IMR-90 (cell line): ENCODE data around the gene CCDC51. TPM values are rescaled to one million over a fixed set of nuclear protein-coding genes. Genes with fewer than 3 reads are reported as not detected.

Experiments
- ATAC-seq: fragments of 200-7000 bp; cut with Tn5 transposase; 2 replicates; pipeline ENCODE4 v1.9.1; 2020; ENCODE audit warnings: low read depth, mild to moderate bottlenecking, moderate library complexity
- BruUV-seq: library from RNA; stranded (reverse); fragments of 400-500 nt; replicated peaks from 2 replicates; lab custom pipeline; 2021; lab: Mats Ljungman, UMichigan
- CTCF ChIA-PET: fragments of 300-600 bp; formaldehyde crosslinking; extraction: SDS; loops from one replicate; lab custom pipeline; 2021; ENCODE audit warnings: antibody characterized with exemption; lab: Yijun Ruan, JAX
- POLR2A ChIA-PET: fragments of 300-600 bp; sonication (Branson Sonifier 250); formaldehyde crosslinking; loops from one replicate; lab custom pipeline; 2022; ENCODE audit warnings: antibody characterized with exemption; ENCODE audit not compliant: unreplicated experiment; lab: Charles Lee
- DNase-seq: peaks from one replicate; pipeline ENCODE4 v3.0.0; 2013
- H2AFZ ChIP-seq: replicated peaks from 2 replicates; pipeline ENCODE3; 2013; ENCODE audit warnings: low read length, mild to moderate bottlenecking; ENCODE audit not compliant: poor library complexity
- H2AK5ac ChIP-seq: 2 replicates; pipeline ENCODE4 v1.6.1; 2013; ENCODE audit warnings: low read depth, low read length, inconsistent platforms
- H2AK9ac ChIP-seq: replicated peaks from 2 replicates; pipeline ENCODE3; 2013; ENCODE audit warnings: mild to moderate bottlenecking, low read depth, low read length, moderate library complexity; ENCODE audit not compliant: poor library complexity
- H2BK120ac ChIP-seq: 2 replicates; pipeline ENCODE4 v1.6.1; 2013; ENCODE audit warnings: low read depth, low read length, inconsistent platforms
- H2BK15ac ChIP-seq: 3 replicates; pipeline ENCODE4 v1.6.1; 2013; ENCODE audit warnings: low read depth, low read length, inconsistent platforms
- H2BK20ac ChIP-seq: 2 replicates; pipeline ENCODE4 v1.6.1; 2013; ENCODE audit warnings: low read depth, mild to moderate bottlenecking, inconsistent platforms, low read length, moderate library complexity
- H2BK5ac ChIP-seq: 2 replicates; pipeline ENCODE4 v1.6.1; 2013; ENCODE audit warnings: mild to moderate bottlenecking, low read depth, low read length, inconsistent platforms; ENCODE audit not compliant: poor library complexity, severe bottlenecking
- H3K14ac ChIP-seq: replicated peaks from 2 replicates; pipeline ENCODE4 v1.6.1; 2013; ENCODE audit warnings: low read depth, low read length, inconsistent platforms
- H3K18ac ChIP-seq: 2 replicates; pipeline ENCODE4 v1.6.1; 2013; ENCODE audit warnings: low read depth, low read length, control low read depth
- H3K23ac ChIP-seq: 2 replicates; pipeline ENCODE4 v1.6.1; 2013; ENCODE audit warnings: low read depth, low read length, inconsistent platforms
- H3K27ac ChIP-seq: 2 replicates; pipeline ENCODE4 v1.5.1; 2013; ENCODE audit warnings: mild to moderate bottlenecking, control low read depth, low read length; ENCODE audit not compliant: insufficient read depth
- H3K27me3 ChIP-seq: 2 replicates; pipeline ENCODE4 v1.6.1; 2013; ENCODE audit warnings: low read length; ENCODE audit not compliant: control insufficient read depth, insufficient read depth
- H3K36me3 ChIP-seq: 2 replicates; pipeline ENCODE4 v1.6.1; 2013; ENCODE audit warnings: low read length, mixed read lengths; ENCODE audit not compliant: control insufficient read depth, insufficient read depth
- H3K4ac ChIP-seq: 2 replicates; pipeline ENCODE4 v1.6.1; 2013; ENCODE audit warnings: low read depth, low read length, inconsistent platforms
- H3K4me1 ChIP-seq: 2 replicates; pipeline ENCODE4 v1.6.1; 2013; ENCODE audit warnings: low read length, mixed read lengths; ENCODE audit not compliant: control insufficient read depth, insufficient read depth
- H3K4me2 ChIP-seq: 2 replicates; pipeline ENCODE4 v1.6.1; 2013; ENCODE audit warnings: low read depth, mild to moderate bottlenecking, control low read depth, low read length, moderate library complexity
- H3K4me3 ChIP-seq: 2 replicates; pipeline ENCODE4 v1.5.1; 2013; ENCODE audit warnings: low read depth, mild to moderate bottlenecking, control low read depth, low read length, moderate library complexity; ENCODE audit not compliant: insufficient read depth
- H3K56ac ChIP-seq: 2 replicates; pipeline ENCODE4 v1.6.1; 2013; ENCODE audit warnings: low read length, inconsistent platforms; ENCODE audit not compliant: insufficient read depth; ENCODE audit errors: extremely low read depth
- H3K79me1 ChIP-seq, 2 experiments: 2 replicates each; pipeline ENCODE4 v1.6.1; 2013; ENCODE audit warnings: low read length in 2 of 2, inconsistent platforms in 1 of 2, low read depth in 1 of 2
- H3K9ac ChIP-seq: 2 replicates; pipeline ENCODE4 v1.6.1; 2013; ENCODE audit warnings: low read depth, low read length, control low read depth
- H3K9me1 ChIP-seq: 2 replicates; pipeline ENCODE4 v1.6.1; 2013; ENCODE audit warnings: low read length, inconsistent platforms; ENCODE audit not compliant: insufficient read depth
- H3K9me3 ChIP-seq: 2 replicates; pipeline ENCODE4 v1.6.1; 2013; ENCODE audit warnings: low read length; ENCODE audit not compliant: control insufficient read depth, insufficient read depth
- H4K20me1 ChIP-seq: 2 replicates; pipeline ENCODE4 v1.6.1; 2013; ENCODE audit warnings: low read length, inconsistent platforms; ENCODE audit not compliant: insufficient read depth
- H4K5ac ChIP-seq: 2 replicates; pipeline ENCODE4 v1.6.1; 2013; ENCODE audit warnings: mild to moderate bottlenecking, low read depth, low read length, control low read depth
- H4K8ac ChIP-seq, 2 experiments: 2 replicates each; pipeline ENCODE4 v1.6.1; 2013; ENCODE audit warnings: low read depth in 2 of 2, low read length in 2 of 2, control low read depth in 1 of 2, inconsistent platforms in 1 of 2
- H4K91ac ChIP-seq: 2 replicates; pipeline ENCODE4 v1.6.1; 2013; ENCODE audit warnings: low read depth, low read length, inconsistent platforms; ENCODE audit not compliant: insufficient read depth
- FOS ChIP-seq: fragments of 150-350 bp; IDR thresholded peaks from 2 replicates; pipeline ENCODE4 v1.6.1; 2016; ENCODE audit warnings: low read depth, low read length
- MAFK ChIP-seq: IDR thresholded peaks from 2 replicates; pipeline ENCODE4 v1.6.1; 2012; ENCODE audit warnings: low read depth, low read length, improper control_type of control experiment
- MXI1 ChIP-seq: IDR thresholded peaks from 2 replicates; pipeline ENCODE4 v1.6.1; 2012; ENCODE audit warnings: low read depth, mild to moderate bottlenecking, low read length, moderate library complexity, borderline replicate concordance
- WGBS, 2 experiments: methylation state at CpG; one replicate each; pipeline versions ENCODE4 v1.1.5 to v1.1.7; 2013; ENCODE audit warnings: missing lambda C conversion rate in 2 of 2; ENCODE audit not compliant: insufficient read length in 1 of 2; ENCODE audit errors: extremely low coverage in 2 of 2; 5-methylcytosine and 5-hydroxymethylcytosine counted together
- dilution Hi-C: fragments of 300-500 bp; cut with HindIII; formaldehyde crosslinking; loops from one replicate; pipeline ENCODE4 v1.14.3; 2018; ENCODE audit warnings: low sequenced_read_pairs; ENCODE audit not compliant: unreplicated experiment
- in situ Hi-C: fragments of 300-500 bp; cut with MboI; formaldehyde crosslinking; loops from 3 replicates; pipeline ENCODE4 v1.14.3; 2019; ENCODE audit warnings: low sequenced_read_pairs, inconsistent platforms, mixed read lengths
- intact Hi-C: fragments of 100-400 bp; cut with micrococcal nuclease; formaldehyde crosslinking; loops from 2 replicates; pipeline ENCODE4 v1.10.0; 2022
- polyA plus RNA-seq, 3 experiments: library from polyadenylated mRNA; depleted of rRNA; stranded (reverse); fragments of >200 nt; gene quantifications; 2 replicates each; pipeline ENCODE4 v1.2.3, GENCODE V29; 2012; ENCODE audit warnings: low replicate concordance in 1 of 3
- total RNA-seq: library from RNA; depleted of rRNA; stranded (reverse); fragments of >200 nt; gene quantifications from 2 replicates; pipeline ENCODE4 v1.2.3, GENCODE V29; 2012
- TF ChIP-seq, protein P1 (sequence below): fragments of 150-350 bp; IDR thresholded peaks from 2 replicates; pipeline ENCODE4 v1.6.1; 2017; ENCODE audit warnings: mild to moderate bottlenecking, antibody characterized with exemption, low read length, low read depth

CCDC51 gene
- total and polyA plus RNA-seq, 2 of the 4 experiments (the other 2 are of a cell fraction), result 11.0 to 16.1 TPM

DNA sequence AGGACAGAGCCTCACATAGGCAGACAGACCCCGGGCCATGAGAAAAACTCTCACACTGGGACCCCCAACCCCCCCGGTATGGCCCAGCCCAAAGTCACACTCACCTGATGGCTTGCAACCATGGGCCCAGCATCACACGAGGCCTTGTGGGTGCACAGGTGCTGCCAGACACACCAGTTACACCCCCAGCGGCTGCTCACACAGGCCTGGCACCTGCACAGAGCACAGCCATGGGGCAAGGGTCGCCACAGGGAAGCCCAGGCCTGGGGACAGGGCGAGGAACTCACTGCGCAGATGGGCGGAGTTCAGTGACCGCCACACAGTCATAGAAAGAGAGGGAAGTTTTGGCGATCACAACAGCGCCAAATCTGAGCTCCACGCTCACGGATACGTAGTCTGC lies 19.4 kb downstream of the CCDC51 start:
- intact Hi-C loops, result no loop called here
- no TSS peak for BruUV-seq
- Histone ChIP-seq H3K23ac (no peak overlapping the region), H3K4ac (no peak overlapping the region), H2BK120ac (no peak overlapping the region), H2BK20ac (no peak overlapping the region), H3K18ac (no peak overlapping the region), H3K9ac (no peak overlapping the region), H4K8ac (no peak overlapping the region), H3K27ac (no peak overlapping the region), H3K36me3 (peaks cover 33% of the 10 kb centered on the region), H3K4me1 (peaks cover 6% of the 10 kb centered on the region), H3K9me3 (no peaks in the 10 kb centered on the region), H4K5ac (no peak overlapping the region), H3K27me3 (no peaks in the 10 kb centered on the region), H3K56ac (no peak overlapping the region), H4K91ac (no peak overlapping the region), H2BK5ac (no peak overlapping the region), H2AK9ac (no peak overlapping the region), H3K79me1 (peaks cover 13 to 30% of the 10 kb centered on the region in 2 experiments; a peak in 3 of 4 replicates), H2BK15ac (no peak overlapping the region), H3K4me3 (no peak overlapping the region), H4K20me1 (peaks cover 10% of the 10 kb centered on the region; the same call in 1 of the 2 replicates), H3K4me2 (no peak overlapping the region), H2AK5ac (no peak overlapping the region), H3K9me1 (0 out of 2 replicates have a peak, but pooled peaks cover 2% of the 10 kb centered on the region), H2AFZ (no peak overlapping the region), H3K14ac (no peak overlapping the region)
- CTCF ChIA-PET, result no interaction called here
- TF ChIP-seq MXI1 (no peak), MAFK (no peak), FOS (no peak)
- TF ChIP-seq, protein P1, sequence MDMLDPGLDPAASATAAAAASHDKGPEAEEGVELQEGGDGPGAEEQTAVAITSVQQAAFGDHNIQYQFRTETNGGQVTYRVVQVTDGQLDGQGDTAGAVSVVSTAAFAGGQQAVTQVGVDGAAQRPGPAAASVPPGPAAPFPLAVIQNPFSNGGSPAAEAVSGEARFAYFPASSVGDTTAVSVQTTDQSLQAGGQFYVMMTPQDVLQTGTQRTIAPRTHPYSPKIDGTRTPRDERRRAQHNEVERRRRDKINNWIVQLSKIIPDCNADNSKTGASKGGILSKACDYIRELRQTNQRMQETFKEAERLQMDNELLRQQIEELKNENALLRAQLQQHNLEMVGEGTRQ, result no peak
- 95% methylated on average over 9 of the region's 14 CpGs; no CpG with 5 or more reads in 1 of the 2 experiments for WGBS, 2 experiments
- in situ Hi-C loops, result no loop called here
- POLR2A ChIA-PET, result no interaction called here
- DNase-seq (no peak), ATAC-seq (no peak)
- dilution Hi-C loops, result no loop called here
